Natural killer cell (primary cell): Measurements from ENCODE around the gene SART1. TPM values are rescaled to one million over a fixed set of nuclear protein-coding genes. Genes with fewer than 3 reads are reported as not detected.

Experiments
- ATAC-seq, 3 donors: fragments of 150-1000 bp in 2 of 3; fragments of 200-7000 bp in 1 of 3; cut with Tn5 transposase; 1 replicate in 1 of 3; 2 replicates in 2 of 3; pipeline ENCODE4 v1.10.0; 2021; ENCODE audit warnings: mild to moderate bottlenecking in 2 of 3, moderate library complexity in 2 of 3
- DNase-seq, 2 donors: peaks; one replicate each; pipeline versions ENCODE4 v3.0.0 to v3.0.0-alpha.2; 2013 to 2021; ENCODE audit warnings: mixed read lengths in 1 of 2
- H3K27ac ChIP-seq: one replicate; pipeline ENCODE4 v1.5.1; 2013; ENCODE audit warnings: mild to moderate bottlenecking, low read length
- H3K27me3 ChIP-seq: one replicate; pipeline ENCODE4 v1.6.1; 2013; ENCODE audit warnings: low read length; ENCODE audit not compliant: control insufficient read depth, insufficient read depth
- H3K36me3 ChIP-seq: one replicate; pipeline ENCODE4 v1.6.1; 2013; ENCODE audit warnings: low read length; ENCODE audit not compliant: control insufficient read depth, insufficient read depth
- H3K4me1 ChIP-seq: one replicate; pipeline ENCODE4 v1.6.1; 2013; ENCODE audit warnings: low read length; ENCODE audit not compliant: control insufficient read depth, insufficient read depth
- H3K4me3 ChIP-seq: one replicate; pipeline ENCODE4 v1.5.1; 2013; ENCODE audit warnings: low read length
- H3K9me3 ChIP-seq: one replicate; pipeline ENCODE4 v1.6.1; 2013; ENCODE audit warnings: low read length; ENCODE audit not compliant: control insufficient read depth, insufficient read depth
- H3K27ac Mint-ChIP-seq, 2 donors: one replicate each; pipeline ENCODE4 v1.8.0; 2022; ENCODE audit warnings: mild to moderate bottlenecking in 2 of 2, mixed read lengths in 2 of 2, moderate library complexity in 1 of 2
- H3K27me3 Mint-ChIP-seq, 2 donors: one replicate each; pipeline ENCODE4 v1.8.0; 2022; ENCODE audit warnings: low read depth in 2 of 2, mixed read lengths in 2 of 2
- H3K36me3 Mint-ChIP-seq: one replicate; pipeline ENCODE4 v1.8.0; 2022; ENCODE audit warnings: mixed read lengths
- H3K4me1 Mint-ChIP-seq, 2 donors: one replicate each; pipeline ENCODE4 v1.8.0; 2022; ENCODE audit warnings: mixed read lengths in 2 of 2
- H3K4me3 Mint-ChIP-seq: one replicate; pipeline ENCODE4 v1.8.0; 2022; ENCODE audit warnings: mild to moderate bottlenecking, moderate library complexity, mixed read lengths
- H3K9me3 Mint-ChIP-seq, 2 donors: one replicate each; pipeline ENCODE4 v1.8.0; 2022; ENCODE audit warnings: mixed read lengths in 2 of 2
- WGBS: methylation state at CpG from one replicate; pipeline ENCODE4 v1.1.7; 2013; ENCODE audit warnings: missing lambda C conversion rate; ENCODE audit not compliant: insufficient coverage; 5-methylcytosine and 5-hydroxymethylcytosine counted together
- intact Hi-C: fragments of 100-400 bp; cut with micrococcal nuclease; formaldehyde crosslinking; loops from one replicate; pipeline ENCODE4 v1.14.2; 2022
- total RNA-seq, 4 donors: library from RNA; stranded (reverse); fragments of 120-200 nt in 1 of 4; gene quantifications; one replicate each; pipeline versions ENCODE4 v1.2.3 to v1.2.4, GENCODE V29; 2013 to 2022
- TF ChIP-seq, protein P1 (sequence below): fragments of 200-600 bp; IDR thresholded peaks from one replicate; pipeline ENCODE4 v1.8.0; 2022; ENCODE audit warnings: antibody characterized with exemption

The SART1 gene
- total RNA-seq, 3 donors from 2014 or later (not counting 1 experiment from before 2014, with no cell fraction given) = 103 to 123 (median 115) TPM

DNA sequence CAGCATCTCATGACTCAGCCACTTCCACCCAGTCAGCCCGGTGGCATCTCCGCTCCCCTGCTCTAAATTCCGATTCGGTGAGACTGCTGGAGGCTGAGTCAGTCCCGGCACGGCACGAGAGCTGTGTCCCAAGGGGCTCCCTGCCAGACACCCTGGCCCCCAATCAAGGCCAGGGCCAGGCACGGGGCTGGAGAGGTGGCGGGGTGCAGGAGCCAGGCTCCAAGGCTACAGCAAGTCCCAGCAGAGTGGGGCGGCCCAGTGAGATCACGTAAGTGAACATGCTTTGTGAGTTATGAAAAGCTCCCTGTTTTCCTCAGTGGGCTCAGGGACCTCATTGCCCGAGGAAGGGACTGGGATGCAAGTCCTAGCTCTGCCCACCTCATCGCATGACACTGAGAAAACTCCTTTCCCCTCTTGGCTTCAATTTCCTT lies 45.7 kb upstream of the SART1 start:
- intact Hi-C loops = loop anchor here (5.0 kb wide), 1 partner anchor 59 kb away; the partner anchor contains the start of gene CFL1
- Histone ChIP-seq H3K4me1 (peaks cover 47% of the 10 kb centered on the region), H3K27me3 (no peaks in the 10 kb centered on the region), H3K9me3 (no peaks in the 10 kb centered on the region), H3K4me3 (no peak overlapping the region), H3K36me3 (peaks cover 8% of the 10 kb centered on the region), H3K27ac (no peak overlapping the region)
- 54% methylated on average over 13 of the region's 13 CpGs for WGBS
- Mint-ChIP-seq H3K4me1 (peaks cover 24 to 41% of the 10 kb centered on the region in 2 donors), H3K36me3 (no peaks in the 10 kb centered on the region), H3K27ac (no peak overlapping the region), H3K9me3 (no peaks in the 10 kb centered on the region), H3K27me3 (no peaks in the 10 kb centered on the region), H3K4me3 (no peak overlapping the region)
- ATAC-seq (no peak), DNase-seq (no peak)
- TF ChIP-seq, protein P1, sequence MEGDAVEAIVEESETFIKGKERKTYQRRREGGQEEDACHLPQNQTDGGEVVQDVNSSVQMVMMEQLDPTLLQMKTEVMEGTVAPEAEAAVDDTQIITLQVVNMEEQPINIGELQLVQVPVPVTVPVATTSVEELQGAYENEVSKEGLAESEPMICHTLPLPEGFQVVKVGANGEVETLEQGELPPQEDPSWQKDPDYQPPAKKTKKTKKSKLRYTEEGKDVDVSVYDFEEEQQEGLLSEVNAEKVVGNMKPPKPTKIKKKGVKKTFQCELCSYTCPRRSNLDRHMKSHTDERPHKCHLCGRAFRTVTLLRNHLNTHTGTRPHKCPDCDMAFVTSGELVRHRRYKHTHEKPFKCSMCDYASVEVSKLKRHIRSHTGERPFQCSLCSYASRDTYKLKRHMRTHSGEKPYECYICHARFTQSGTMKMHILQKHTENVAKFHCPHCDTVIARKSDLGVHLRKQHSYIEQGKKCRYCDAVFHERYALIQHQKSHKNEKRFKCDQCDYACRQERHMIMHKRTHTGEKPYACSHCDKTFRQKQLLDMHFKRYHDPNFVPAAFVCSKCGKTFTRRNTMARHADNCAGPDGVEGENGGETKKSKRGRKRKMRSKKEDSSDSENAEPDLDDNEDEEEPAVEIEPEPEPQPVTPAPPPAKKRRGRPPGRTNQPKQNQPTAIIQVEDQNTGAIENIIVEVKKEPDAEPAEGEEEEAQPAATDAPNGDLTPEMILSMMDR = no peak

DNA sequence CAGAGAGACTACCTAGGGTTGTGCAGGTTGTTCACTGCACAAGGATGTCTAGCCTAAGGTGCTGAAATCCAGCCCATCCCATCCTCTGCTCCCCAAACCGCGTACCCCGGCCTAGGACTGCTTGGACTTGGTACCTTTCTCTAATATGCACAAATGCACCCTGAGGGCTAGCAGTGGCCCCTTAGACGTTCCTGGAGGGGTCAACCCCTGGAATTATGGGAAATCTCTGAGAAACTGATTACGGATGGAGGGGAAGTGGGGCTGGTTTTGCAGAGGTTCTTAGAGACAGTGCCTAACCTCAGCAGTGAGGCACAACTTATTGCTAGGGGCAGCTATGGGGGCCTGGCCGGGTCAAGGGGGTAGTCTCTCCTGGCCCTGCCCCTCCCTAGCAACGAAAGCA lies 45.1 kb upstream of the SART1 start:
- peaks cover 12% of the 10 kb centered on the region for H3K36me3 ChIP-seq
- no peak overlapping the region for H3K27ac ChIP-seq
- no peaks in the 10 kb centered on the region for H3K9me3 Mint-ChIP-seq
- no peaks in the 10 kb centered on the region for H3K27me3 ChIP-seq
- intact Hi-C loops = loop anchor here (5.0 kb wide), 1 partner anchor 59 kb away; the partner anchor contains the start of gene CFL1
- no peak for ATAC-seq
- H3K4me1 ChIP-seq = peaks cover 53% of the 10 kb centered on the region
- peaks cover 24 to 41% of the 10 kb centered on the region in 2 donors for H3K4me1 Mint-ChIP-seq
- H3K9me3 ChIP-seq = no peaks in the 10 kb centered on the region
- WGBS = 89% methylated on average over 4 of the region's 7 CpGs
- H3K4me3 ChIP-seq = no peak overlapping the region
- DNase-seq = no peak
- TF ChIP-seq, protein P1 = no peak
- H3K36me3 Mint-ChIP-seq = no peaks in the 10 kb centered on the region
- peak overlapping the region; percentile 65 for H3K4me3 Mint-ChIP-seq
- peak overlapping the region in 1 of 2 donors; percentile 43 for H3K27ac Mint-ChIP-seq
- no peaks in the 10 kb centered on the region for H3K27me3 Mint-ChIP-seq

DNA sequence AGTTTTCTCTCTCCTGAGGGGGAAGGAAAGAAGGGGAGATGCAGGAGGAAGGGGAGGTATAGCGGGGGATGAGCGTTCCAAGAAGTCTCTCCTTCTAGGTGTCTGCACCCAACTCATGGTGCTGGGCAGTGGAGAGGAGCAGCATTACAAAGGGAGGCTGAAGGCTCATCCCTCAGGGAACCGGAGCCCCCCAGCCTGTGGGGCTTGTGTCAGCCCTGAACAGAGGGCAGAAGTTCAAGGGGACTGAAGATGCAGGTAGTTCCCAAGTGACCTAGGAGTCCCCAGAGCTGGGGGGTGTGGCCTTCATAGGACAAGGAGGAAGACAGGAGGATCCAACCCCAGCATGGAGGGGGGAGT lies 44.5 kb upstream of the SART1 start:
- peaks cover 24 to 46% of the 10 kb centered on the region in 2 donors for H3K4me1 Mint-ChIP-seq
- no peaks in the 10 kb centered on the region for H3K27me3 ChIP-seq
- H3K4me3 ChIP-seq = no peak overlapping the region
- H3K4me3 Mint-ChIP-seq = peak overlapping the region; percentile 65
- H3K27ac Mint-ChIP-seq = peak overlapping the region; percentile 43 to 49
- H3K36me3 Mint-ChIP-seq = no peaks in the 10 kb centered on the region
- DNase-seq (no peak), ATAC-seq (no peak)
- no peaks in the 10 kb centered on the region for H3K9me3 Mint-ChIP-seq
- H3K27me3 Mint-ChIP-seq = no peaks in the 10 kb centered on the region
- H3K4me1 ChIP-seq = peaks cover 54% of the 10 kb centered on the region
- WGBS = 100% methylated on average over 3 of the region's 3 CpGs
- no peaks in the 10 kb centered on the region for H3K9me3 ChIP-seq
- TF ChIP-seq, protein P1 = no peak
- intact Hi-C loops = loop anchor here (5.0 kb wide), 1 partner anchor 60 kb away; the partner anchor contains the start of gene CFL1
- H3K36me3 ChIP-seq = peaks cover 16% of the 10 kb centered on the region
- no peak overlapping the region for H3K27ac ChIP-seq
